AG20443 (cell line): ENCODE data around the gene SPEF1.
"Not testable (repeated sequence)": the region's sequence is repeated elsewhere in the genome, so short reads cannot be mapped to it uniquely, and the experiment has no call there.

Source experiments
- DNase-seq: peaks from one replicate; pipeline ENCODE4 v3.0.0; 2012; ENCODE audit warnings: low spot score, mixed read lengths

Gene SPEF1

DNA sequence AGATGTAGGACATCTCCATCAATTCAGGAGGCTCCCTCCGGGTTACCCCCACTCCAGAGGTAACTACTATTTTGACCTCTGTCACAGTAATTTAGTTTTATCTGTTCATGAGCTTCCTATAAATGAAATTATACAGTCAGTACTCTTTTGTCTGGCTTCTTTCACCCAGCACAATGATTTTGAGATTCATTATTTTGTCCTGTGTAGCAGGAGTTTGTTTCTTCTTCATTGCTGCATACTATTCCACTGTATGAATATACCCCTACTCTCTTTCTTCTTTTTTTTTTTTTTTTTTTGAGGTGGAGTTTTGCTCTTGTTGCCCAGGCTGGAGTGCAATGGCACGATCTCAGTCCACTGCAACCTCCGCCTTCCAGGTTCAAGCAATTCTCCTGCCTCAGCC is 27.3 kb upstream of the SPEF1 start:
- no peak for DNase-seq

DNA sequence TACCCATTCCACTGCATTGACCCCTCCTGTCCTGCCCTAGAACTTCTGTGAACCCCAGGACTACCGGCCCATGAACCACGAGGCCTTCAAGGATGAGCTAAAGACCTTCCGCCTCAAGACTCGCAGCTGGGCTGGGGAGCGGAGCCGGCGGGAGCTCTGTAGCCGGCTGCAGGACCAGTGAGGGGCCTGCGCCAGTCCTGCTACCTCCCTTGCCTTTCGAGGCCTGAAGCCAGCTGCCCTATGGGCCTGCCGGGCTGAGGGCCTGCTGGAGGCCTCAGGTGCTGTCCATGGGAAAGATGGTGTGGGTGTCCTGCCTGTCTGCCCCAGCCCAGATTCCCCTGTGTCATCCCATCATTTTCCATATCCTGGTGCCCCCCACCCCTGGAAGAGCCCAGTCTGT is 23.5 kb upstream of the SPEF1 start:
- DNase-seq, result no peak

DNA sequence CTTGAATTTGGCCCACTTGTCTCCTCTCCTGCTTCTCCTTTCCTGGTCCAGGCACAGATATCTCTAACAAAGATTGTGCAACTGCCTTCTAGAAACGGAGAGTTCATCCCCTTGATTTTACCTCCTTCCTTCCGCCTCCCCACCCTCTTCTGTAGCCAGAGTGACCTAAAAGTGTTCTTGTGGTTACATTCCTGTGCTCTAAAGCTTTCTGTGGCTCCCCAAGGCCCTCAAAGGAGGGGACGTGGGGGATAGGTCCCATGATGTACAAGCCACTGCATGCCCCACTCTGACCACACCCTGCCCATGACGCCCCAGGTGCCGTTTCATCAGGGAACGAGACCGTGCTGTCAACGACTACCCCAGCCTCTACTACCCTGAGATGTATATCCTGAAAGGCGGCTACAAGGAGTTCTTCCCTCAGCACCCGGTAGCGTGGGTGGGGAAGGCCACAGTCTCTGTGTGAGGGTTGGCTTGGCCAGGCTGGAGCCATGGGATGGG is 23.1 kb upstream of the SPEF1 start:
- no peak for DNase-seq

DNA sequence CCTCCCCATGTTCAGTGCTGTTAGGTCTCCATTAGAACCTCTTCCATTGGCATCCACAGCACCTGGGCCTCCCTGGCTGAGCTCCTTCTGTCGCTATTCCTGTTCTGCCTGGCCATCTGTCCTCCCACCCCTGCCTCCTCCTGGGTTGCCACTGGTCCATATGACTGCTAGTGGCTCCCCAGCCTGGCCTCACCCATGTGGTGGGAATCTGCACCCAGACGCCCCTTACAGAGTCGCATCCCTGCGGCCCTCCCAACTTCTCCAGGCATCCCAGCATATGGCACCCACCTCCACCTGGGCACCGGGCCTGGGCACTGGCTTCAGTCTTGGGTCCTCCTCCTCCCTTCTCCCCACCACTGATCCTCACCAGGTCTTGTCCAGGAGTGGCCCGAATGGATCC is 22.6 kb upstream of the SPEF1 start:
- no peak for DNase-seq

DNA sequence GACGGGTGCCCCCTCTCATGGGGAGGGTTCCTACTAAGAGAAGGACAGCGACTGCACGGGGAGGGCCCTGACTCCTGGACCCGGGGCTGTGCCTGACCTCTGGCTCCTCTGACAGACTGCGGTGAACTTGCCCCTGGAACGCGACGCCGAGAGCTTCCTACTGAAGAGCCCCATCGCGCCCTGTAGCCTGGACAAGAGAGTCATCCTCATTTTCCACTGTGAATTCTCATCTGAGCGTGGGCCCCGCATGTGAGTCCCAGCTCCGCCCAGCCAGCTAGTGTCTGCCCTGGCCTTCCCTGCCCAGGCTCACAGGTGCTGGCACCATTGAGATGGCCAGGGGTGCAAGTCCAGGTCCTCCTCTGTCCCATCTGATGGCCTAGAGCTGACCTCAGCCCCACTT is 22.0 kb upstream of the SPEF1 start:
- no peak for DNase-seq

DNA sequence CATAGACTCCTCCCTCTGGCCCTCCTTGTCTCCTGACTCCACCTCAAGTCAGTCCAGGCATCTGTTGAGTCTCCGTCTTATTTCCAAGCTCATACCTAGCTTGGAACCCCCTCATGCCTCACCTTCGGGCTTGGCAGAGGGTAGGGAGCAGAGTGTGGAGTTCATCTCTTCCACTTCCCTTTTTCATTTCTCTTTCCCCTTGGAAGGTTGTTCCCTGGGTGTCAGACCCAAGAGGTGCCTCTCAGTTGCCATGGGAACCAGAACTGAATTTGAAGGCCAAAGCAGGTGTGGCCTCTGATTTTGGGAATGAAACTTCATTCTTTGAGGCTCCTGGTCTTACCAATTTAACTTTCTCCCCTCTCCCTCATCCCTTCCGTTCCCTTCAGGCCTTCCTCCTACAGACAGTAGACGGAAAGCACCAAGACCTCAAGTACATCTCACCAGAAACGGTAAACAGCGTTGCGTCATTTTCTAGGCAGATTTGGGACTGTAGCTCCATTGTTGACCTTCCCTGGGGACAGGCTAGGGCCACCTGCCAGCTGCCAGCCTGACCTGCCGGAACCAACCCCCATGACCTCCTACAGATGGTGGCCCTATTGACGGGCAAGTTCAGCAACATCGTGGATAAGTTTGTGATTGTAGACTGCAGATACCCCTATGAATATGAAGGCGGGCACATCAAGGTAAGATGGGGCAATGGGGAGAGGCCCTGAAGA is 21.4 kb upstream of the SPEF1 start:
- DNase-seq, result no peak

DNA sequence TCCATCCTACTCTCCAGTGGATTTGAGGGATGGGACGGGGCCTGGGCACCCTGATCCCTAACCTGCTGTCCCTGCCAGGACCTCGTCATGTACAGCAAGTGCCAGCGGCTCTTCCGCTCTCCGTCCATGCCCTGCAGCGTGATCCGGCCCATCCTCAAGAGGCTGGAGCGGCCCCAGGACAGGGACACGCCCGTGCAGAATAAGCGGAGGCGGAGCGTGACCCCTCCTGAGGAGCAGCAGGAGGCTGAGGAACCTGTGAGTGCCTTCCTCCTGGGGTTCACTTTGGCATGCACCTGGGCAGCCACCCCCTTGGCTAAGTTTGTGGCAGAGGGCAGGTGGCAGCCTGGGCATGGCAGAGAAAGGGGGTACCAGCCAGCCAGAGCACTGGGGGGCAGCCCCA is 20.6 kb upstream of the SPEF1 start:
- no peak for DNase-seq

DNA sequence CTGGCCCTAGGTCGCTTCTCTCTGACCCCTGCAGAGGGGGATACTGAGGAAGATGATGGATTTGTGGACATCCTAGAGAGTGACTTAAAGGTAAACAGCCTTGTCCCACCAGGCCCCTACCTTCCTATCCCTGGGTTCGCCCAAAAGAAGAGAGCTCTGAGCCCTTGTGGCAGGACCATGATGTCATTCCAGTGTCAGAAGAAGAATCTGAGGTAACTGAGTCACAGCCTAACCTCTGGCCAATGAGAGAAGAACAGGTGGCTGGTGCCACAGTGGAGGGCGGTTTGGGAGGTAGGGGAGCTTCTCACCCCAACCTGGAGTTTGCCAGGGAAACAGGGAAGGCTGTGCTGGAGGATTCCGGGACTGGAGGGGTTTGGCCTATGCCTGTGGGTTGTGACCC is 20.1 kb upstream of the SPEF1 start:
- no peak for DNase-seq

DNA sequence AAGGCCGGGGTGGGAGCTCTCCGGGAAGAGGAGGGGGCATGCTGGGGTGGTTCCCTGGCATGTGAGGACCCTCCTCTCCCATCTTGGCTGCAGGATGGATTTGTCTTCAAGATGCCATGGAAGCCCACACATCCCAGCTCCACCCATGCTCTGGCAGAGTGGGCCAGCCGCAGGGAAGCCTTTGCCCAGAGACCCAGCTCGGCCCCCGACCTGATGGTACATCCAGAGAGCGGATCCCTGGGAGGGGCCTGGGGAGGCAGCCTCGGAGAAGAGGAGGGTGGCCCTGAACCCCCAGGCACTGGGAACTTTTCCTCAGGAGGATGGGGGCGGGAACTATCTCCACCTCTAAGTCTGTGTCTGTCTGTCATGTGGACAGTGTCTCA is 19.6 kb upstream of the SPEF1 start:
- DNase-seq, result no peak

DNA sequence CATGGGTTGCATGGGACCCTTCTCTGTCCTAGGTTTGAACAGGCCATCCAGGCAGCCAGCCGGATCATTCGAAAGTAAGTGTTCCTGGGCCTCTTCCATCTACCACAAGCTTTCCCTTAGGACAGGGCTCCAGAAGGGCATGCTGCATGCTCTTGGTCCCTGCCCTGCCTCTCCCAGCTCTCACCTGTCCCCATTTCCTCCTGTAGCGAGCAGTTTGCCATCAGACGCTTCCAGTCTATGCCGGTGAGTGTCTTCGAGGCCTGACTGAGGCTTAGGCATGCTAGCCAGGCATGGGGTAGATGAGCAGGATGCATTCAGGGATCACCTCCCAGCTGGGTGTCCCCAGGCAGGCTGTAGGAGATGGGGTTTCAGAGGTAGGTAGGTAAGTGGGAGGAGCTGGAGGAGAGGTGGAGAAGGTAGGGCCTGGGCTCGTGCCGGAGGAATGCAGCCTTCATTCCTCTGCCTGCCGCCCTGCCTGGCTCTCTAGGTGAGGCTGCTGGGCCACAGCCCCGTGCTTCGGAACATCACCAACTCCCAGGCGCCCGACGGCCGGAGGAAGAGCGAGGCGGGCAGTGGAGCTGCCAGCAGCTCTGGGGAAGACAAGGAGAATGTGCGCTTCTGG is 19.1 kb upstream of the SPEF1 start:
- DNase-seq, result no peak

DNA sequence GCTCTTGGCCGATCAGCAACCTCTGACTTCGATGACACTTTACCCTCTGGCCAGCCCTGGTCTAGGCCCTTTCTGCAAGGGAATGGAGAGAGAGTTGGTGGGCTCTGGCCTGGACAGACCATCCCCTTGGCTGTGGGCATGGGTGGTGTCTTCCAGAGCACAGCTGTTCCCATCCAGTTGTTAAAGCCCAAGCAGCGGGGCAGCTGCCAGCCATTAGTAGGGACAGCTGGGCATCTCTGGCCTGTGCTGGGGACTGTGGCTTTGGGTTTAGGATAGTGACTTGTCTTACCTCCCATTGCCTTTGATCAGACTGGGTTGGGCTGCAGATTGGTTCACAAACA is 17.6 kb upstream of the SPEF1 start:
- no peak for DNase-seq

DNA sequence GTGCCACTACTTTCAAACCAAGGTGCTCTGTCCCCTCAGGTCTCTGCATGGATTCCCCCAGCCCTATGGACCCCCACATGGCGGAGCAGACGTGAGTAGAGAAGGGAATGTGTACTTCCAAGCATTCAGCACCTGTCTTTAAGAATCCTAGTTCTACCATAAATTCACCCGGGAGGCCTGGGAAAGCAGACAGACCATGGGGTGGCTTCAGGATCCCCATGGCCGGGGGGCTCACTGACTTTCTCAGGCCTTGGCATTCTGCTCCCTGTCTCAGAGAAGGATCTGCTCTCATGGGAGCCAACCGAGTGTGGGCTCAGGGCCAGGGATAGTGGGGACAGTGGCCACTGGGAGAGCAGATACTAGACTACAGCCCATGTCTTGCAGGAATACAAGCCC is 17.1 kb upstream of the SPEF1 start:
- DNase-seq, result no peak

DNA sequence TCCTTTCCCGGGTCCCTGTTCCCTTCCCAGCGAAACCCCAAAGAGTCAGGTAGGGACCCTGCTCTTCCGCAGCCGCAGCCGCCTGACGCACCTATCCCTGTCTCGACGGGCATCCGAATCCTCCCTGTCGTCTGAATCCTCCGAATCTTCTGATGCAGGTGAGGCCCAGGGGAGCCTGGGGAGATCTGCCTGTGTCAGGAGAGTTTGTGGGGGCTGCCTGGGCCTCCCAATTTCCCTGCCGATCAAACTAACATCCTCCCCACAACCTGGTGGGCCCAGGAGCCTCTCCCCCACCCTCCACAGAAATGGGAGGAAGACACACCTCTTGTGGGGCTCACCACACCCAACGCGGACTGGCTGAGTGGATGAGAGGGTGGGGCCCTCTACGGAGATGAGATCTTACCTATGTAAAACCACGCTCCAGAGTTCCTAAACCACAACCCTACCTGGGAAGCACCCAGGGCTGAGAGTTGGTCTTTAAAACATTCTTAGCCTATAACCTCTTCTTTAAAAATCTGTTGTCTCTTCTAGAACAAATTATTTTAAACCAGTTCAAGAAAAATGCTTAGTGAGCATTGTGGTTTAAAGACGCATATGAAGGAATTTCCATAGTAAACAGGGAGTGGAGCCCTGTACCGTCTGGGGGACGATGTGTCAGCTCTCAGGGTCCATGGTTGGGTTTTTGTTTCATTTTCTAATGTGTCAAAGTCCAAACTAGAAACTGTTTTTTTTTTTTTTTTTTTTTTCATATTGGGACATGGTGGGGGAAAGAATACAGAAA is 16.5 kb upstream of the SPEF1 start:
- peak; percentile 27 for DNase-seq

DNA sequence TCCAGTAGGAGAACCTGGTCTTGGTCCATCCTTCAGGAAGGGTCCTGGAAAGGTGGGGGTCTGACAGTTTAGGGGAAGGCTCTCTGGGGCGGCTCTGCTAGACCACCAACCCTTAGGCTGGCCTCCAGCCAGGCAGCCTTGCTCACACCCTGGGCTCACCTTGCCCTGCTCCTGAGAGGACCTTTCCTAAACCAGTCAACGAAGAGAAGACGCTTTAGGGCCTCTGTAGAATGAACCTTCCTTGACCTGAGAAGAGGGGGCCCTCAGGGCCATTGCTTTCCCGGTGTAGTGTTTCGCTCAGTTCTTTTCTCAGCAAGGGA is 15.9 kb upstream of the SPEF1 start:
- no peak for DNase-seq

DNA sequence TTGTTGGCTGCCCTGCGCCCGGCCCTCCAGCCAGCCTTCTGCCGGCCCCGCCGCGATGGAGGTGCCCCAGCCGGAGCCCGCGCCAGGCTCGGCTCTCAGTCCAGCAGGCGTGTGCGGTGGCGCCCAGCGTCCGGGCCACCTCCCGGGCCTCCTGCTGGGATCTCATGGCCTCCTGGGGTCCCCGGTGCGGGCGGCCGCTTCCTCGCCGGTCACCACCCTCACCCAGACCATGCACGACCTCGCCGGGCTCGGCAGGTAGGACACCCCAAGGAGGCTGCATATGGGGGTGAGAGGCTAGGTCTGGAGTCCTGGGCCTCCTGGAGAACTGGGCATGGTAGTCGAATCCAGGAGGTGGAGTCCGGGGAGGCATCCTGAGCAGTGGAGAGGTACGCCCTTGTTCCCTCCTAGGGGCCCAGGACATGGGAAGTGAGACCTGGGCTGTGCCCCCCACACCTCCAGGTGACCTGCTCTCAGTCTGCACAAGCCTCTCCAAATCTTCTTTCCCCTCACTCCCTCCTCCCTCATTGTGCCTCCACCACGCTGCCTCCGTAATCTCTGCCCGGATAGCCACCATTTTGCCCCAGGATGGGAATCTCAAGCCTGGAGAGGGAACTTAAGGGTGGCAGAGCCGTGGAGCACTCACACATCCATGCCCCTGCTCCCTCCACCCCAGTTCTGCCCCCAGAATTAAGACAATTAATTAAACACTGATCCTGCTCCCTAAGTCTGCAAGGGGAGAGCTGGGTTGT is 15.4 kb upstream of the SPEF1 start:
- DNase-seq, result no peak

DNA sequence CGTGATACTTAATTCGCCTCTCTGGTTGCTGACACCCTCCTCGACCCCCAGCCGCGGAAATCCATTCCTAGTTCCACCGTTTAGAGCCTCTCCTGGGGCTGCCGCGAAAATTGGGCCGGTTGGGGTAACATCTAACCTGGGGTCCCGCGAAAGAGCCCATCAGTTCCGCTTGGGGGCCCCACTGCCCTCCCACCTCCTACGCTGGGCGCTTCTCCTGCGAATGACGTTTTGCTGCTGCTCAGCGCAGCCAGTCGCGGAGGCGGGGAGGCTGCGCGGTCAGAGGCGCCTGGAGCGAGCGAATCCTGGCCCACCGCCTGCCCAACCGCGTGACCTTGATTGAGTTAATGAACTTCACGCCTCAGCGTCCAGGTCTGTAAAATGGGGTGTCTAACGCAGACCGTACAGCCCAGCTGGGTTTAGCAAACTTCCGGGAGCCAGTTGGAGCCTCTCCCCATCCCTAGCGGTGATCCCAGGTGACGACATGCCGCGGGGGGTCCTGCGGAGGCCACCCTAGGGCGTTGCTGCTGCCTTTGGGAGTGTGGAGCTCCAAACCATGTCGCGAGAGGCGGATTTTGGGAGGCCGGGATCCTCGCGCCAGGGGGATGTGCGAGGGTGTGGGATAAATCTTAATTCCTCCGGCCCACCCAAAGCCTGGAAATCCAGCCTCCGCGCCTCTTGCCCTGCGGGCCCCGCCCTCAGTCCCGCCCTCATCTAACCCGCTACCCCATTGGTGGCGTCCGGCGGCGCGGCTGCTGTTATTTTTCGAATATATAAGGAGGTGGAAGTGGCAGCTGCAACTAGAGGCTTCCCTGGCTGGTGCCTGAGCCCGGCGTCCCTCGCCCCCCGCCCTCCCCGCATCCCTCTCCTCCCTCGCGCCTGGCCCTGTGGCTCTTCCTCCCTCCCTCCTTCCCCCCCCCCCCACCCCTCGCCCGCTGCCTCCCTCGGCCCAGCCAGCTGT is 14.5 kb upstream of the SPEF1 start, which contains the start of gene CDC25B:
Gene CDC25B, plus strand, starts transcription at position 800 of the 958 bp plus-strand sequence. CDS start 222 bp downstream, outside the sequence.
- DNase-seq, result peak; percentile 95

DNA sequence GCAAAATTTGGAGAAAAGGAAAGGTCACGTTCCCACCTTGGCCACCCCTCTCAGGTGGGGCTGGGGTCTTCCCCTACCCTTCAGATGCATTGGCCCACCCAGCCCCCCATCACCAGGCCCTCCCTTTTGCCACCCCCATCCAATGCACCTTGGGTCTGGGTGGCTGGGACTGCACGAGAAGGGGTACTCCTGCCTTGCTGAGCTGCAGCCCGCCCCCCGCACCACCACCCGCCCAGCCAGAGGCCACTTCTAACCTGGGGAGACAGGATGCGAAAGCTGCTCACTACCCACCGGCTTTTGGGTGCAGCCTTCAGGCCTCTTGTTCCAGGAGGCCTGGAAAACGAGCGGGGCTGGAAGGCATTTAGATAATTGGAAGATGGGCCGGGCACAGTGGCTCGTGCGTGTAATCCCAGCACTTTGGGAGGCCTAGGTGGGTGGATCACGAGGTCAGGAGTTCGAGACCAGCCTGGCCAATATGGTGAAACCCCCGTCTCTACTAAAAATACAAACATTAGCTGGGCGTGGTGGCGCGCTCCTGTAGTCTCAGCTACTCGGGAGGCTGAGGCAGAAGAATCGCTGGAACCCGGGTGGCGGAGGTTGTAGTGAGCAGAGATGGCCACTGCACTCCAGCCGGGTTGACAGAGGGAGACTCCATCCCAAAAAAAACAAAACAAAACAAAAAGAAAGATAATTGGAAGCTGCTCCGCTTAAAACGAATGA is 13.6 kb upstream of the SPEF1 start:
- no peak for DNase-seq

DNA sequence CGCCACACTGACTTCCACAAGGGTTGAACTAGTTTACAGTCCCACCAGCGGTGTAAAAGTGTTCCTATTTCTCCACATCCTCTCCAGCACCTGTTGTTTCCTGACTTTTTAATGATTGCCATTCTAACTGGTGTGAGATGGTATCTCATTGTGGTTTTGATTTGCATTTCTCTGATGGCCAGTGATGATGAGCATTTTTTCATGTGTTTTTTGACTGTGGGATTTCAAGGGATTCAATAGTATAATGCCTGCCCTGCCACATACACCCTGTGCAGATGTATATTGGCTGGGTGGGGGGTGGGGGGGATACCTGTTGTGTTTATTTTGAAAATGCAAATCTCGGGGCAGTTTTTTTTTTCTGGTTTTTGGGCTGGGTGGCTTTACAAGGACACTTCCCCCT is 12.9 kb upstream of the SPEF1 start:
- DNase-seq, result not testable (repeated sequence)

DNA sequence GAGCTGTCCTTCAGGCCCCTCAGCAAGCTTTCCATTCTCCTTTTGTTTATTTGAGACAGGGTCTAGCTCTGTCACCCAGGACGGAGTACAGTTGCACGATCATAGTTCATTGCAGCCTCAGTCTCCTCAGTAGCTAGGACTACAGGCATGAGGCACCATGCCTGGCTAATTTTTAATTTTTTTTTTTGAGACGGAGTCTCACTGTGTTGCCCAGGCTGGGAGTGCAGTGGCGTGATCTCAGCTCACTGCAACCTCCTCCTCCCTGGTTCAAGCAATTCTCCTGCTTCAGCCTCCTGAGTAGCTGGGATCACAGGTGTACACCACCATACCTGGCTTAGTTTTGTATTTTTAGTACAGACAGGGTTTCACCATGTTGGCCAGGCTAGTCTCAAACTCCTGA is 8.0 kb upstream of the SPEF1 start:
- DNase-seq, result not testable (repeated sequence)

DNA sequence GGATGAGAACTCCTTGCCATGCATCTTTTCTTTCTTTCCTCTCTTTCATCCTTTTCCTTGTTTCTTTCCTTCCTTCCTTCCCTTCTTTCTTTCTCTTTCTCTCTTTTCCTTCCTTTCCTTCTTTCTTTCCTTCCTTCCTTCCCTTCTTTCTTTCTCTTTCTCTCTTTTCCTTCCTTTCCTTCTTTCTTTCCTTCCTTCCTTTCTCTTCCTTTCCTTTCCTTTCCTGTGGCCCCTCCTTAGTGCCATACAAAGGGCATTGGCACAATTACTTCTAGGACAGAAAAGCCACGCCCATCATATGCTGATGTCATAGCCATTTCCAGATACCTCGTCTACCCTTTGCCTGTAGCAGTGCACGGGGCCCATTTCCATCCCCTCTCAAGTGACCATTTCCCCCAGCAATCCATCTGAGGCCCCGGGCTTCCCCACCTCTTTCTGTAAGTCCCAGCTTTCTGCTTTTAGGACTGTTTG is 7.5 kb upstream of the SPEF1 start:
- no peak for DNase-seq
